ENCODE results near the gene CLIC6.

Gene CLIC6

DNA sequence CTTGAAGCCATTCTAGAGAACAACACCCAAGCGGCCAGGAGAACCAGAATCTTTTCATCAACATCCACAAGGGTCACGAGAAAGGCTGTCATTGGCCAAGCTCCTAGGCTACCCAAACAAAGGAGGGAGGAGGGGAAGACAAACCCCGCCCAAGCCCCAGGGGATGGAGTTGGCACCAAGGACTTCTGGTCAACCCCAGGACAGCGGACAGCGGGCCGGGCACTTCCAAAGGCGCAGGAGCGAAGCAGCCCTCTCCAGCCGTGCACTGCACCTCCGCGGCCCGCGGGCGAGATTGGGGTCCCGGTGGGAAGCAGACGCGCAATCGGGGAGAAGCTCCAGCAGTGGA lies at the start of gene CLIC6:
Gene CLIC6 (plus strand): TSS at position 192 of the 346 bp plus-strand sequence. CDS start 395 bp downstream, outside the sequence.
- DNase-seq = no peak

DNA sequence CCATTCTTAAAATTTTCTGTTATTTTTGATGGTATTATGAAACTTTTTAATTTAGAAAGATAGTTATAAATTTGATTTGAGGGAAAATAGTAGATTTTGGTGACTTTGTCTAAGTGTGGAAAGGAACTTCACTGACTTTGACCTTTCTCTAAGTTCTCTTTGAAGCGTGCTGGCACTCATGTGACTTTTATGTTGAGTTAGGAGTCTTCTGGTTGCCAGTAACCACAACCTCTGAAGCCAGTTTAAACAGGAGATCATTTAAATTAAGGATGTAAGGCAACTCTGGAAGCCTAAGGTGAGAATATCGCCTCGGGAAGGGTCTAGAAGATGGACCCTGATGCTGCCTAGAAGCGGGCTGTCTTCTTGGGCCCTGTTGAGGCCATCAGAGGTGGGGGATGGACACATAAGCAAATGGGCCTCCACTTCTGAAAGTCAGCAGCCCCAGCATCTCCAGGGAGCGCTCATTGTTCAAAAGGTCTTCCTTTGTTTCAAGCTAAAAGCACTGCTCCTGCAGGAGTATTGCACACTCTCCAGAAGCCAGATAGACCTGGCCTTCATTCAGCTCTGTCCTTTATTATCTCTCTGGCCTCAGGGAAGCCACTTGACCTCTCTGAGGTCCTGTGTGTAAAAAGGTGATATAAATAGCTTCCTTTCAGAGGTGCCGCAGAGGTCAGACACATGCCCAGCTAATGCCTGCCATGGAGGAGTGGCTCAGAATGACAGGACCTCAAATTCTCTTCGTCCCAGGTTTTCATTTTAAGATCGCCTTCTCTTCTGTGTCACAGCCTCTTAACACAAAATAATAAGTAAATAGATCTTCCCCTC lies 48.7 kb upstream of the CLIC6 start:
- DNase-seq = no peak

DNA sequence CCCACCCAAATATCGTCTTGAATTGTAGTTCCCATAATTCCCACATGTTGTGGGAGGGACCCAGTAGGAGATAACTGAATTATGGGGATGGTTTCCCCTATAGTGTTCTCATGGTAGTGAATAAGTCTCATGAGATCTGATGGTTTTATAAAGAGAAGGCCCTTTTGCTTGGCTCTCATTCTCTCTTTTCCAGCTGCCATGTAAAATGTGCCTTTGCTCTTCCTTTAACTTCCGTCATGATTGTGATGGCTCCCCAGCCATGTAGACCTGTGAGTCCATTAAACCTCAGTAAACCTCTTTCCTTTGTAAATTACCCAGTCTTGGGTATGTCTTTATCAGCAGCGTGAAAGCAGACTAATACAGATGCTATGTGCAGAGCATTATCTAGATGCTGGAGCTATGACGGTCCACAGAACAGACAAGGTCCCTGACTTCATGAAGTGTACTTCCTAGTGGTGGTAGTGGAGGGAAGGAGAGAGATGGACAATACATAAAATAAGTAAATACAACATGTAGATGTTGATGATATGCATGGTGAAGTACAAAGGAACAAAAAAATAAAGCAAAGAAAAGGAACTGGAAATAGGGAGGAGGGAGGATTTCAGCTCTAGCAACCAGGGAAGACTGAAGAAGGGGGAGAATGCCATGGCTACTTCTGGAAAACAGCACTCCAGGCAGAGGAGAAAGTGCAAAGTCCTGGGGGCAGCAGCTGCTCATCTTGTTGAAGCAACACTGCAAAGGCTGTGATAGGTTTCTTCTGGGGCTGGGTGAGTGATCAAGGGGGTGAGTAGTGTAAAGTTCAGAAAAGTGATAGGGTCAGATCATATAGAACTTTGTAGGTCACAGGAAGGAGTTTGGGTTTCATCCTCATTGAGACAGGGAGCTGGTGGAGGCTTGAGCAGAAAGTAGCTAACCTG lies 47.1 kb upstream of the CLIC6 start:
- no peak for DNase-seq

DNA sequence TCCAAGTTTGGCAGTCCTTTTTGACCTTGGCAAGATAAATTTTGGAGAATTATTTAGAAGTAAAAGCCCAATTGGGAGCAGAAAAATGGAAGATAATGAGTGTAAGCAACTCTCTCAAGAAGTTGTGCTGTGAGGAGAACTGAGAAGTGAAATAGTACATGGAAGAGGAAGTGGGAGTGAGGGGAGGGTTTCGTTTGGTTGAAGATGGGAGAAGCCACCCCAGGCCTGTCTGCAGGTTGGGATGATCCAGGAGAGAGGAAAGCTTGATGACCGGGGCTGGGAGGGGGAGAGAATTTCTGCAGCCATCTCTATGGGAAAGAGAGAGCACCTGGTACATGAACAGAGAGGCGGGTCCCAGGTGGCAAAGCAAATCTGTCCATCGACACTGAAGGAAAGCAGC lies 45.3 kb upstream of the CLIC6 start:
- DNase-seq = no peak

DNA sequence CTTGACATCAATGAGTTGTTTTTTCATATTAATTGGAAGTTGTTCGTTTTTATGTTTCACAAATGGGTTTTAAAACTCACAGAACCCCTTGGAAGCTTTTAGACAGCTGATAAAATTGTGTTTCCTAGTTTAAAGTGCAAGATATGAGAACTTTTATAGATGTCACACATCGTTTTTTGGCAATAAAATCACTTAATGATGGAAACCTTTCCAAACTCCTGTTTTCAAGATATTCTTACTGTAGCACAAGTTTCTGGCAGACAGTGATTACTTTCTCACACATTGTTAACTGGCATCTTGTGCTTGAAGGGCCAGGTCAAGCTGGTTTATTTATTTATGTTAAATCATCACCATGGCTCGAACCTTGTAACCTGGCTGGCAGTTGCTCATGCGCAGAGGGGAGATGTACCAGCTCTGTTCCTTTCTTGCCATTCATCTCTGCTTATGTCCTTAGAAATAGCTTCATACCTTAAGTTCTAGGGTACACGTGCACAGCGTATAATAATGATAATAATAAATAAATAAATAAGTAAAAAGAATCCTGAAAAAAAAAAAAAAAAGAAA lies 43.7 kb upstream of the CLIC6 start:
- no peak for DNase-seq

DNA sequence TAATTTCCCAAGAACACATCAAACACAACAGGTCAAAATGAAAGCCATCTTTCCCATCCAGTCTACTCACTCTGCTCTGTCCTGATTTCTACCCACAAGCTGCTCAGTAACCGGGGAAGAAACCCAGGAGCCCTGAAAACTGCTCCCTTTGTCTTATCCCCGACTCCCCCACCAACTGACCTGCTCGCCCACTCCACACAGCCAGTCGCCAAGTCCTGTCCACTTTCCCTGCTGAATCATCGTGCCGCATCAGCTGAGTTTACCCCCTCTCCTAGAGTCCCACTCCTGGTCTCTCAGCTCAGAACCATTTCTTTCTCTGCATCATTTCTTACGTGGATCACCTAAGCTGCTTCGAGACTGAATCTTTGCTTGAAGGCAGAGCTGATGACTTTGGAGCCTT lies 42.7 kb upstream of the CLIC6 start:
- no peak for DNase-seq

DNA sequence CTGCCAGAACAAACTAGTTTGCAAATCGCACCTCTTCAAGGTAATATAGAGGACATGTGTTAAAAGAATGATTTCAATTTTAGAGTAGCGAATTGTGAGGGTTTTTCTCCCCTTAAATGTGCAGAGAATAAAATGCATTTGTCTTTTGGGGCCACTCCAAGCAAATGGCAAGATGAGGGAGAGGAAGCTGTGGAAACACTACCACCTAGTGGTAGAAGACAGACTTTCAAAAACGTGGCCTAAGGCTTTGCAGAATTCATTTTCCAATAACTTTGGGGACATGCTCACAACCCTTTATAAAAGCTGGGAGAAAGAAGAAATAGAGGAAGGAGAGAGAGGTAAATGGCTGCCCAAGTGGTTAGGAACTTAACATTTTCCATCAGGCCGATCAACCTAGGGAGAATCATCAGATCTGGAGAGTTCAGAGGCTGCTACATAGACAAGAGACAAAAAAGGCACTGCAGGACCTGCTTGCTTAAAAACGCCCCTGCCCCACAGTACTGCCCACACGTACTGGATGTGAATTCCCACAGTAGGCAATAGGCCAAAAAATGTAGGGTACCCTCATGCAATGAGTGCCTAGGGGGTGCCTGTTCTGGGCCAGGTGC lies 38.2 kb upstream of the CLIC6 start:
- peak; percentile 62 for DNase-seq

DNA sequence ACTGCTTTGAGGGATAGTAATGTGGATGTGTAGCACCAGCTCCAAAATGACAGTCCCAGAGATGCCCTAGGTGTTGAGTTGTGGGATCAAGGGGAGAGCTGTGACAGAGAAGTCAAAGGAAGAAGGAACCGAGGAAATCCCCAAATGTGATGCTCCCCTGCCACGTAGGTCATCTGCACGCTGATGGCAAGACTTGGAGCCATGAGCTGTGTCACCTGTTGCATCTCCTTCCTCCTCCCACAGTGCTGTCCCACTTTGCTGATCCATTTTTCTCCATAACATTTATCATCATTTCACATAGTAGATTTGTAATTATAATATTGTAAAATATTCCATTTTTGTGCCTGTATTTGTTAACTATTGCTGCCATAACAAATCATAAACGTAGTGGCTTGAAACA lies 36.3 kb upstream of the CLIC6 start:
- no peak for DNase-seq

DNA sequence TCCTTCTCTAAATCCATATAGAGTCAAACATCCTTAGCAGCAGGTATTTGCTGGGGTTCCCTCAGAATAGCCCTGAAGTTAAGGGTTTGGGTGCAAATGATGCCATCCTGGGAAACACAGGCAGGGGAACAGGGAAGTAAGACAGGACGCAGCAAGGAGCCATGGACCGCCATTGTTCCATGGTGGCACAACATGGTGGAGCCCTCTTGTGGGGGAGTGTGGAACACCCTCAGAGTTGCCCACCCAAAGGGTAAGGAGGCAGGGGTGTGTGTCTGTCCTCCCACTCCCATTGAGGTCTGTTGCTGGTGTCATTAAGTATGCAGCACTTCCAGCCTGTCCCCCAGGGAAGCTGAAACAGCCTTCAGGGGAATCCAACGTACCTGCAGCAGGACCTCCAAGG lies 33.5 kb upstream of the CLIC6 start:
- peak; percentile 8 for DNase-seq

DNA sequence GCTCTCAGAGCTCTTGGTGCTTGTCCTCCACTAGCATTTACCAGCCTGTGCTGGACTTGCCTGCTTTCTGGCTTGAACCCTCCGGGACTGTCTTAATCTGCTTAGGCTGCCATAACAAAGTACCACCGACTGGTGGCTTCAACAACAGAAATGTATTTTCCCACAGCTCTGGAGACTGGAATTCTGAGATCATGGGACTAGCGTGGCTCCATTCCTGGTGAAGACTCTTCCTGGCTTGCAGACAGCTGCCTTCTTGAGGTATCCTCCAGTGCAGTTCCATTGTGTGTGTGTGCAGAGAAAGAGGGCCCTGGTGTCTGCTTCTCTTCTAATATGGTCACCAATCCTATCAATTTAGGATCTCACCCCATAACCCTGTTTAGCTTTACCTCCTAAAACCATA lies 31.8 kb upstream of the CLIC6 start:
- DNase-seq = no peak

DNA sequence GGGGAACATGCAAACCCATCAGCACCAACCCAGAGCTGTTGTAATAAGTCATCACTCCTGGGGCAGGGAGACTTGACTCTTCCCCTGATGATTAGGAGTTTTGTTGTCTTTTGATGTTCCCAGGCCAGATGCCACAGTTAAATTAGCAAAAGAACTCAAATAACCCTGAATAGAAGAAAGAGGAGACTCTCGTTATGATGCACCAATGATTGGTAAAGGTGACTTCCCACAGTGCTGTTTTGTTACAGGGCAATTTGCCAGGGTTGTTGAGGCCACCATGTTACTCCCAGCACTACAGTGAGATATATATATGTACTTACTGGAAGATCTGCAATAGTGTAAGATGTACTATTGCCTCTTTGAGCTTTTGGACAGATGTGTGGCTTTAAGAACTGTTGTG lies 29.5 kb upstream of the CLIC6 start:
- DNase-seq = no peak

DNA sequence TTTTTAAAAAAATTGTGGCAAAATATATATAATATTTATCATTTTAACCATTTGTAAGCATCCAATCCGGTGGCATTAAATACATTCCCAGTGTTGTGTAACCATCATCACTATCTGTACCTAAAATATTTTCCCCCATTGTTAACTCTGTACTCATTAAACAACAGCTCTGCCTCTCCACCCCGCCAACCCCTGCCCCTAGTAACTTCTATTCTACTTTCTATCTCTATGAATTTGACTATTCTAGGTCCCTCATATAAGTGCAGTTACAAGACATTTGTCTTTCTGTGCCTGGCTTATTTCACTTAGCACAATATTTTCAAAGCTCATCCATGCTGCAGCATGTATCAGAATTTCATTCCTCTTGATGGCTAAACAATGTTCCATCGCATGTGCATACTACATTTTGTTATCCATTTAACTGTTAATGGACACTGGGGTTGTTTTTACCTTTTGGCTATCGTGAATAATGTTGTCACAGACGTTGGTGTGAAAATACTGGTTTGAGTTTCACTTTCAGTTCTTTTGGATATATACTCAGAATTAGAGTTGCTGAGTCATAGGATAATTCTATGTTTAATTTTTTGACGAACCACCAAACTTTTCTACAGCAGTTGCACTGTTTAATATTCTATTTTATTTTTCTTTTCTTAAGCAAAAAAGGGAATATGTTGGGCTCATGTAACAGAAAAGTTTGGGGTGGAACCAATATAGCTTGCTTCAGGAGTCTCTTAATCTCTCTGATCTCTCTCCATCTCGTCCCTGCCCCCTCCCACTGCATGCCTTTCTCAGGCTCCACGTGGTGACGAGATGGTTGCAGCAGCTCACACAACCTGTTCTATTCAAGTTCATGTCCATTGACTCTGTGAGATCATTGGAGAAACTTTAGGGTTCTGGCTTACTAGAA lies 28.7 kb upstream of the CLIC6 start:
- peak; percentile 20 for DNase-seq

DNA sequence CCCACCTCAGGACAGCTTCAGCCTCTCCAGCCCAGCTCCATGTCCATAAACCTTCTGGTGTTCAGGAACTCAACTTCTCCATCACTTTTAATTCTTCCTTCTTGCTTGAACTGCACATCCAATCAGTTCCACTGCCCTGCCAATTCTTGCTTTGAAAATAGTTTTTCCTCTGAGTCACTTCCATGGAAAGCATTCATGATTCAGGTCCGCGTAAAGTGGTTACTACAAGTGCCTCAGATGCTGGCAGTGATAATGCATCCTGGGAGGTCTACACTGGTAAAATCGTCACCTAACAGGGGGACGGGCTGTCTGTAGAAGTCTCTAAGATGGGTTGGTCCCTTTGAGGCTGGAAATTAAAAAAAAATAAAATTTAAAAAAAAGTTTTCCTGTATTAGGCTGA lies 27.9 kb upstream of the CLIC6 start:
- no peak for DNase-seq

DNA sequence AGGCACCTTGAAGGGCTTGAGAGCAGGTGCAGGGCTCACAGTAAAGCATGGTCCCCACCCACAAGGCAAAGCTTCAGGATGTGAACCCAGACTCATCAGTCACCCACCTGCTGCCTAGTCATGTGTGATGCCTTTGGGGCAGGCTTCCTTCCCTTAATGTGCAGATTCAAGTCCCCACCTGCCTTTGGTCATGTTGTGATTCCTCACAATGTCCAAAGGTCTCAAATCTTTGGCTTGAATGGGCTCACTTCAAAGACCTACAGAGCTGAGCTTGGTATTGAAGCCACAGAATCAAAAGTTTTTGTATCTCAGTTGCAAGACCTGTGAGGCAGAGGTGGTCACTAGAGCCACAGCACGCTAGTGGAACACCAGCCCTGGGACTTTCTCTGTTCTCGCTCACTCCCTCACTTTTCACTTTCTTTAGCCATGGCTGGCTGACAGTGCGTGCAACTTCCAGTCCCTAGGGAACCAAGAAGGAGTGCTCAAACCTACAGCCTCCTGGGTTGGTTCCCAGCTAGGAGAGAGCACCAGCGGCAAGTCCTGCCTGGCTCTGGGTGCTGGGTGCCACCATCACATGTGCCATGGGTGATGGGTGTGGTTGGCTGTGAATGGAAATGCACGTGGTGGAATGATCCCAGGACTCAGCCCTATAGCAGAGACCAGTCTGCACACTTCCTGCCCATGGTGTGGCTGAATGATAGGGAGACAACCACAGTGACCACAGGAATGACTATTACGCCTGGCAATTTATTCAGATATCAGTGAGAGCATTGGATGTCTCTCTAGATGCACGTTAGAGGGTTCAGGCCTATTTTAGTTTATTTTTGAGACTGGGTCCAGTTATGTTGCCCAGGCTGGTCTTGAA lies 26.4 kb upstream of the CLIC6 start:
- DNase-seq = no peak

DNA sequence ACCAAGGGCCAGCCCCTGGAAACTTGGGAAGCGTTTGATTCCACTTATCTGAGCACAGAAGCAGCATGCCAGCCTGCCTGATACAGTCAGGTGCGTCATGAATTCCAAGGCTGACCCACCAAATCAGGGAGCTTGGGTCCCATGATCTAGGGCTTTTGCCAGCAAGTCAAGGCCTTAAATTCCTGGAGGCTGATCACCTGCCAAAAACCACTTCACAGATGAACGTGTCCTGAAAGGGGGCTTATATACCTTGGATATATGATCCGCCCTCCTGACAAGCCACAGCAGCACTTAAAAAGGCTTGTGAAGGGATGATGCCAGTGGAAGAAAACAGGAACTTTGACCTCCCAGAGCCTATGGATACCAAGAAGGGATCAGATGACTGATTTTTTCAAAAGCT lies 24.0 kb upstream of the CLIC6 start:
- DNase-seq = no peak

DNA sequence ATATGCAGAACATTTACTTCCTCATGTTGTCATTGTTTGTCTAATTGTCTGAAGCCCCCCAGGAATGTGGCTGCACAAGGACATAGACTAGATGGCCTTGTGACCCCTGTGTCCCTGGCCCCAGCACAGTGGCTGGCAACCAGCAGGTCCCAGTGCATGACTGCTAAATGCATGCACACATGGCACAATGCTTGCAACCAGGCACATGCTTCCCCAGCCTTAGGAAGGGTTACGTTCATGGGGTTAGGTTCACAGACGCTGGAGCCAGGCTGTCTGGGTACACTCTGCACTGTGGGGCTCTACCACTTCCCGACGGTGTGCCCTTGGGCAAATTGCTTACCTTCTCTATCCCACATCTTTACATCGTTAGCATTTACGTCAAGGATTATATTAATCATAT lies 21.2 kb upstream of the CLIC6 start:
- no peak for DNase-seq

DNA sequence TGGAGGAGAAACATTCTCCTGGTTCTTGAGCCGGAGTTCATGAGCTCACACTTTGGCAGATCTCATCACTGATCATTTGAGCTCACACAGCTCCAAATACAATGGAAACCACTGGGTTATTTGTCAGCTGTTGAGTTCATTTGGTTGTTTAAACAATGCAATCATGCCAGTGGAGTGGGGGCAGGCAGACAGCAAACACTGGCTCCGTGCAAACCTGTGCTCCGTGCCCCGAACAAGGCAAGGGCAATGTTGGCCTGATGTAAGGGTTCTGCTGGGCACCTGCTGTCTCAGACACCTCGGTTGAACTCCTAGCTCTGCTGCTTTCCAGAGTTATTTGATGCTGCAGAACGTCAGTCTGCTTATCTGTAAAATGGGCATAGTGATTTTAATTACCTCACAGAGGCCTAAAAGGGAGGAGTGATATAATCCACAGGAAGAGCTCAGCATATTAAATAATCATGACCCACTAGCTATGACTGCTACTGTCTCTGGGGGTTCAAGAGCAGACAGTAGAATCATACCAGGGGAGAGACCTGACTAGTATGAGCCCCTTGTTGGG lies 20.0 kb upstream of the CLIC6 start:
- no peak for DNase-seq

DNA sequence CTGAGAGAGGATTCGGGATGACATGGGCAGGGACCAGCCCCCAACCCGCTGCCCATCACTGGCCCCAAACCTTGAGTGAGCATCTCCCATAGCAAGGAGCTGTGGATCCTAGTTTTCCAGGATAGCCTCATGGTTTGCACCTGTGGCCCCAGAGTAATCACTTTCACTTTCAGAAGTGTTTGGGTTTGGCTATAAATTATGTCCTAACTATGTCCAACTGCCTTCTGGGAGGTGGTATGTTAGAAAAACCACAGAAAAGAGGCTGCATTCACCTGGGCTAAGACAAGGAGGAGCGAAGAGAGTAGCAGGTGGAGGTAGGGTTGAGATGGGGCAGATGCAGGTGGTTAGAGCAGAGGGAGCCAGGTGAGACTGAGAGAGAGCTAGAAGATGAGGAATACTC lies 19.4 kb upstream of the CLIC6 start:
- DNase-seq = no peak

DNA sequence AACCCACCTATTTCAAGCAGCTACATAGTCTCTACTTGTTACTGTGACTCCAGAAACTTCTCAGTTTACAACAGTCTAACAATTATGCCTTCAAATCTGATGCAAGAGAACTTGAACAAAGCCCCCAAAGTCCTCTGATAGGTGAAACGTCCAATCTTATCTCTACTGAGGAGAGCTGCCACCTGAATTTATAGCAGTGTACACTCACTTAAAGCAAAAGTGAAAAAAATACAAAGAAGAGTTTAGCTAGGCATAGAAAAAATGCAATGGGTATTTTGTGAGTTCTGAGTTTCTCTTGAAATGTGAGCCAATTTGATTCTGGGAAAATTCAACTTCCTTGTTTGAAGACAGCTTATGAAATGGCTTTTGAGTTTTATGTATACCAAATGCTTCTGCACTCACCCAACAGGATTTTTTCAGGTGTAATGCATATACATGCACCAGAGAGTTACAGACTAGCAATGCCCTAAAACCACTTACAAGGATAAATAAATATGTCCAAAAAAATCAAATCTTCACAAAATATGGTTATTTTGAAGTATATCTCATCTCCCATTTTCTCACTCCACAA lies 17.8 kb upstream of the CLIC6 start:
- DNase-seq = no peak

DNA sequence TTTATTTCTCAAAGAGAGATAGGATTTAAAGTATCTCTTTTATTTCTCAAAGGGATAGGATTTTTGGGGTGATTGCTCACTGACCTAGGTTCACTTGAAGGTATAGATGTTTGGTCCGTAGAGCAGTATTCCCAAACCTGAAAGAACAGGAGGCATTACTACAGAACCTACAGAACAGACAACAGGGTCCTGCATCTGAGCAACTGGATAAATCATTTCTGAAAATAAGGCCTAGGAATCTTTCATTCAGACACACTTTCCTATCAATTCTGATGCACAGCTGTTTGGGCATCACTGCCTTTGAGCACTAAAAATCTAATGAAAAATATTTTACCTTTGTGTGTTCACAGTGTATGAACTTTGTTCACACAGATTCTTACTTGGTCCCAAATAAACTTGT lies 17.2 kb upstream of the CLIC6 start:
- no peak for DNase-seq

DNA sequence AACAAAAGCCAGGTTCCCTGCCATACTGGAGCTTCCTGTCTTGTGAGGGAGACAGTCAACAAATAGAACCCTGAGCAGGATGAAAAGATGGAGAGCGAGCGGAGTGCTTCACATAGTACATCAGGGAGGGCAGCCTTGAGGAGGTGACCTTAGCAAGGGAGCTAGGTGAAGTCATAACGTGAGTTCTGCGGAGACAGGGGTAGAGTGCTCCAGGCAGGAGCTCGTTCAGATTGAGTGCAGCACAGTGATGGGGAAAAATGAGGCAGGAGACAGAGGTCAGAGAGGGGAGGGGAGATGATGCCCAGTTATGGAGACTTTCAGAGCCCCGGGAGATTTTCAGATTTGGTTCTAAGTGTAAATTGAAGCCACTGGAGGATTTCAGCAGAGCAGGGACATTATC lies 15.3 kb upstream of the CLIC6 start:
- DNase-seq = no peak

All from CD4-positive, alpha-beta T cell treated with Interleukin-12 subunit alpha and Interleukin-12 subunit beta, for 1 hour (primary cell).